Measurements from ENCODE around the gene MT3.
"Not testable (repeated sequence)": the region's sequence is repeated elsewhere in the genome, so short reads cannot be mapped to it uniquely, and the experiment has no call there.

Gene MT3

DNA sequence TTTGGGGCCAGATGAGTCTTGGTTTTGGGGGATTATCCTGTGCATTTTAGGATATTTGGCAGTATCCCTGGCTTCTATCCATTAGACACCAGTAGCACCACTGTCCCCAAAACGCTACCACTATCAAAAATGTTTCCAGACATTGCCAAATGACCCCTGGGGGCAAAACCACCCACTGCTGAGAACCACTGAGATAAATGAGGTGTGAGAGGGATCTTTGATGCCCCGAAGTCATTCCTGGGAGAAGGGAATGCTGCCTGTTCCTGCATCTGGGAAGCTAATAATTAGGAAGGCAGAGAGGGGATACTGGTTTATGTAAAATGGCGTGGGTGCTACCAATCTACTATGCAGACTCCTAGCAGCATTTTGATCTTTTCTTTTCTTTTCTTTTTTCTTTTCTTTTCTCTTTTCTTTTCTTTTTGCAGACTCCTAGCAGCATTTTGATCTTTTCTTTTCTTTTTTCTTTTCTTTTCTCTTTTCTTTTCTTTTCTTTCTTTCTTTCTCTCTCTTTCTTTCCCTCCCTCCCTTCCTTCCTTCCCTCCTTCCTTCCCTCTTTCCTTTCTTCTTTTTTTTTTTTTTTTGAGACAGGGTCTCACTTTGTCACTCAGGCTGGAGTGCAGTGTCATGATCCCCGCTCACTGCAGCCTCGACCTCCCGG, 8.8 kb upstream of the MT3 start:
- no peak for DNase-seq (ENCODE audit: low spot score)

GRCh38 chr16:56582911-56583310, 6.4 kb upstream of the MT3 start:
- not testable (repeated sequence) for DNase-seq (ENCODE audit: low spot score)

GRCh38 chr16:56583351-56584168, 5.8 kb upstream of the MT3 start:
- no peak for DNase-seq (ENCODE audit: low spot score)

GRCh38 chr16:56584276-56584675, 5.1 kb upstream of the MT3 start:
- DNase-seq (ENCODE audit: low spot score), result no peak

DNA sequence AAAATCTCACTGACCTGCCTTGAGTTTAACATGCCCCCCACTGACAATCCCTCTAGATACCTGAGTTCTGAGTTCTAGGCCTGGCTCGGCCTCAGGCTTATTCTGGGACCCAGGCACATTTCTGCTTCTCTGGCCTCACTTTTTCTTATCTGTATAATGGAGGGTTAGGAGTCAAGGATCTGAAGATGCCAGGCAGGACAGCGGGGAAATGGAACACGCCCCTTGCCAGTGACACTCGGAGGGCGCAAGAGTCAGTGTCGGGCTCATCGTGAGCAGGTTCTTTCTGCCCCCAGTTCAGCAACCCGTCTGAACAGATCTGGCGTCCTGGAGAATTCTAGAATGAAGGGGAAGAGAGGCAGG, 567 bp upstream of the MT3 start:
- no peak for DNase-seq (ENCODE audit: low spot score)

GRCh38 chr16:56591377-56592060, 2.2 kb downstream of the MT3 start:
- no peak for DNase-seq (ENCODE audit: low spot score)

GRCh38 chr16:56593573-56594291, 4.4 kb downstream of the MT3 start:
- no peak for DNase-seq (ENCODE audit: low spot score)

GRCh38 chr16:56594292-56594619, 4.9 kb downstream of the MT3 start:
- DNase-seq (ENCODE audit: low spot score), result no peak

DNA sequence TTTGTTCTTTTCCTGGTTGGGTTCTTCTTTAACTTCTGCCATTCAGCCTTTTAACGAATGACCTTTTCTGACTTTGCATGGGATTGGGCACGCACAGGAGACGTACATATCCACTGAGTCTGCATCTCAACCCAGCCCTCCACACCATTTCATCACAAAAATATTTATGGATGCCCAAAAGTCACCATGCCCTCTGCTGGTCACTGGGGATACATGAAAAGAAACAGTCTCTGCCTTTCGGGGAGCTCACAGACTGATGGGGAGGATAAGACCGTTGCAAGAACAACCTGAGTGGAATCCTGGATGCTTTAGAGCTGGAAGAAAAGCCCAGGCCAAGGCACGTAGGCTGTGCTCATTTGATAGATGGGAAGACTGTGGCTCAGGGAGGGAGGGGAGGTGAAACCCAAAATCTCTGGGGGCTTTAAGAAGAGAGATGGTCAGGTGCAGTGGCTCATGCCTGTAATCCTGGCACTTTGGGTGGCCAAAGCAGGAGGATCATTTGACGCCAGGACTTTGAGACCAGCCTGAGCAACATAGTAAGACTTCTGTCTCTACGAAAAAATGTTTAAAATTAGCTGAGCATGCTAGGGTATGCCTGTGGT, 11.2 kb downstream of the MT3 start:
- DNase-seq (ENCODE audit: low spot score), result peak; percentile 64

DNA sequence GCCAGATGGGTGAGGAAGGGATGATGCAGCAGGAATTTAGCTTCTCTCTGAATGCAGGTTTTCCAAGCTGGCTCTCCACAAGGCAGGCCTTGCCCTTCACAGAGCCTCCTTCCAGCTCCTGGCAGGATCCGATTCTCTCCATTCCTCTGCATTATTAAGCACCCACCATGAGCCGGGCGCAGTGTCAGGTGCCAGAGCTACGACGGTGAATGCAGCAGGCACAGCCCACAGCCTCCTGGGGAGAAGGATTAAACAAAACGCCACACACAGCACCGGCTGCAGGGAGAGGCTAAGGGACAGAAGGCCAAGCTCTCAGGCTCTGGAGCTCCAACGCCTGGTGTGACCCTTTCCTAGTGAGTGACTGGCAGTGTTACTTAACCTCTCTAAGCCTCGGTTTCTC, 12.0 kb downstream of the MT3 start:
- no peak for DNase-seq (ENCODE audit: low spot score)

DNA sequence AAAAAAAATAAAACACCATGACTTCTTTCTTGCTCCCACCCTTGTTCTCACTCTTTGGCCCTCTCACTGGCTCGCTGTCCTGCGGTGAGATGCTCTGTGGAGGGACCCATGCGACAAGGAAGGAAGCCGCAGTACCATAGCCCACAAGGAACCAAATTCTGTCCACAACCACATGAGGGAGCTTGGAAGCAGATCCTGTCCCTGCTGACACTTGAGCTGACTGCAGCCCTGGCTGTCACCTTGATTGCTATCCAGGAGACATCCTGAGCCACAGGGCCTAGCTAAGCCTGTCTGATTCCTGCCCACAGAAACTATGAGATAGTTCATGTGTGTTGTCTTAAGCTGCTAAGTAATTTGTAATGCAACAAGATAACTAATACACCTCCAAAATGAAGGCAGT, 14.3 kb downstream of the MT3 start:
- peak; percentile 58 for DNase-seq (ENCODE audit: low spot score)

DNA sequence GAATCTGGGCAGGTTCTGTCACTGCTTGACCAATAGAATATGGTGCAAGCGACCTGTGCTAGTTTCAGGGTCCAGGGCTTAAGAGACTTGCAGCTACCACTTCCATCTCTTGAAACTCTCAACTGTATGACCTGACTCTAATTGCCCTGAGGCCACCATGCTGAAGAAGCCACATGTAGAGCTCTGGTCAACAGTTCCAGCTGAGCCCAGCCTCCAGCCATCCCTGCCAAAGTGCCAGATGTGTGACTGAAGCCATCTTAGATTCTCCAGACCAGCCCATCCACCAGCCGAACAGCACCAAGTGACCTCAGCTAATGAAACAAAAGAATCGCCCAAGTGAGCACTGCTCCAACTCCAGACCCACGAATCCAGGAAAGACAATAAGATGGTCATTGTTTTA, 15.6 kb downstream of the MT3 start:
- no peak for DNase-seq (ENCODE audit: low spot score)

GRCh38 chr16:56605475-56605874, 16.1 kb downstream of the MT3 start:
- no peak for DNase-seq (ENCODE audit: low spot score)

- DNase-seq (ENCODE audit: low spot score), result no peak
Observed at GRCh38 chr16:56606071-56606475, 16.7 kb downstream of the MT3 start.

DNA sequence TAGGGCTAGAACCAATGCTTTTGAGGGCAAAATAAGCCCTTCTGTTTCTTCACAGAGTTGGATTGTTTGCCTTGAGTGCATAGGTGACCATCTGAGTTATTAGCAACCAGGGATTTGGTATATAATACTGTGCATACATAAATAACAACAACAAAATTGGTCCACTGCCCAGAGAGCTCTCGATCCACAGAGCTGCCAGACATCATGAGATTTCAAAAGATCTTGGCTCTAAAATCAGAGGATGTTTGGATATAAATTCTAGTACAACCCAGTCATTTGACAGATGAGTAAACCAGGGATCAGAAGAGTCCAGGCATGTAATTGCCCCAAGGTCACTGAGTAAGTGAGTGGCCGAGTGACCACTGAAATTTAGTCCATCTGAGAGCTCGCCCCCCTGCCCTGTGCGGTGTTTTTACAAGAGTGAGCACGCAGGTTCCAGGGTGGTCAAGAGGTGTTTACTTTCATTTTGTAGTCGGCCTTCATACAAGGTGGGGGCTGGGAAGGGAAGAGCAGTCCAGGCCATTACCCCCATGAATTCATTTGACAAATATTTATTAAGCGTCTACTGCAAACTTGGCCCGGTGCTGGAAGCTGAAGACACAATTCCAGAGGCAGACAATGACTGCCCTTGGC, 17.3 kb downstream of the MT3 start:
- DNase-seq (ENCODE audit: low spot score), result no peak

DNA sequence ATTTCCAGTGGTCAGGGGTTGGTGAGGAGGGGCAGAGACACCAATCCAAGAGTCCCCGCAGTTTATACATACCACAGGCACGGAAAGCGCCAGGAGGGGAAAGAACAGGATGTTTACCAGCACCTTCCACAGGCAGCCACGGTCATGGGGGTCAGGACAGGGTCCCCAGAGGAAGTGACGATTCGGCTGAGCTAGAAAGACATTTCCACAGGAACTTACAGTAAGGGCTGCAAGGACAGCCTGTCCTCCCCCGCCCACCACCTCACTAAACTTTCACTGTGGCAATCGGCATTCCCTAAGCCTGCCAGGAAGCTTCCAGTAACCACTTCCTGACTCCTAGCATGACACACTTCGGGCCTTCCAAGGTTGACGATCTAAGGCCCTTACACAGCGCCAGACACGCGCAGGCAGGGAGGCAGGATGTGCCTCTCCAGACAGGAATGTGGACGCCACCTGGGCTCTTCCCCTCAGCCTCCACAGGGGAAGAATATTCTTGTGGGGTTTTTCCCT, 17.8 kb downstream of the MT3 start:
- no peak for DNase-seq (ENCODE audit: low spot score)

DNA sequence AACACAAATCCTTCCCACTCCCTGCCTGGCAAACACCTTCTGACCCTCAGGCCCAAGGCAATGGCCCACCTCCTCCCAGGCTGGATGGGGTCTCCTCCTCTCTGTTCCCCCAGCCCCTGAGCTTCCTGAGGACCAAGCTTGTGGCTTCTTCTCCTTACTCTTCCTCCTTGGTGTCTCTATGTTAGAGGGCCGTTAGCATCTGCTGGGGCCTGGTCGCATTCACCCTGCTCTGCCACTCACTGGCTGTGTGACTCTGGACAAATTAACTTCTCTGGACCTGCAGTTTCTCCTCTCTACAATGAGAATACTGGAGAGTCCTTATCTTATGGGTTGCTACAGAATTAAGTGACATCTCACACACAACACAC, 18.3 kb downstream of the MT3 start:
- no peak for DNase-seq (ENCODE audit: low spot score)

- peak; percentile 93 for DNase-seq (ENCODE audit: low spot score)
Observed at GRCh38 chr16:56608043-56608875, 18.9 kb downstream of the MT3 start, which contains the start of gene MT2A. TSS of gene MT2A (plus strand) at chr16:56608584. CDS start at chr16:56608656, 72 bp downstream.

DNA sequence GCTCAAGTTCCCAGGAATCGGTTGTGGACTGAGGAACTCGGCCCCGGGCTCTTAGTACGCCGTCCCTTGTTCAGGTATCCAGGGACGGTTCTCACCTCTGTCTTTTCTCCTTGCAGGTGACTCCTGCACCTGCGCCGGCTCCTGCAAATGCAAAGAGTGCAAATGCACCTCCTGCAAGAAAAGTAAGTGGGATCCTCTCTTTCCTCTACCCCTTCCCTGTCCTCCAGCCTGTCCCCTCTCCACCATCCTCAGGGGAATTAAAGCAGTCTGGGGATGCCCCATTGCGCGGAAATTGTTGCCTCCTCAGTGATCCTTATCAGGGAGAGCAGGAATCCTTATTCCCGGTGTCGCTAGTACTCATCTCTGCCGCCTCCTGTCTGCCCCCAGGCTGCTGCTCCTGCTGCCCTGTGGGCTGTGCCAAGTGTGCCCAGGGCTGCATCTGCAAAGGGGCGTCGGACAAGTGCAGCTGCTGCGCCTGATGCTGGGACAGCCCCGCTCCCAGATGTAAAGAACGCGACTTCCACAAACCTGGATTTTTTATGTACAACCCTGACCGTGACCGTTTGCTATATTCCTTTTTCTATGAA, 19.6 kb downstream of the MT3 start:
- no peak for DNase-seq (ENCODE audit: low spot score)

DNA sequence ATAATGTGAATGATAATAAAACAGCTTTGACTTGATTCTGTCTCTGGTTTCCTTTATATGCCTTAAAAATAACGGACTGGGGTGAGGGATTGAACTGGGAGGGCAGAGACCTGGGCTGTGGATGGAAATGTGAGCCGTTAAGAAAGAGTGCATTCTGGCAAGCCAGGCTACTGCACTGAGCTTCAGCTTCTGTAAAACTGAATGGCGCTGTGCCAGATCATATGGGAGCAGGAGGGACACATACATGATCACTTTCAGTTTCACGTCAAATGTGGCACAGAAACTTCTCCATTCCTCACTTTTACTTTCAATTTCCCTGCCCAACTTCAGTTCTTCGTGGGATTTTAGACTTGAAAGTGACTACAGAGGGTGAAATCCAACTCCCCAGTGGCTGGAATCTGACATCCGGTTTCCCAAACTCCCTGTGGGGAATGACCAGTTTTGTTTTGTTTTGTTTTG, 20.2 kb downstream of the MT3 start:
- DNase-seq (ENCODE audit: low spot score), result no peak

Measured in D341Med (cell line).